Glutamatergic neuron (in vitro differentiated cells): ENCODE measurements around the gene ALPK3. TPM values are rescaled to one million over a fixed set of nuclear protein-coding genes. Genes with fewer than 3 reads are reported as not detected.

Experiments
- DNase-seq: peaks from one replicate; pipeline ENCODE4 v3.0.0; 2022
- H3K27ac Mint-ChIP-seq: one replicate; pipeline ENCODE4 v1.8.0; 2020; ENCODE audit warnings: mild to moderate bottlenecking, mixed read lengths, inconsistent platforms; ENCODE audit not compliant: unreplicated experiment
- H3K27me3 Mint-ChIP-seq: one replicate; pipeline ENCODE4 v1.8.0; 2020; ENCODE audit warnings: mild to moderate bottlenecking, moderate library complexity, mixed read lengths, inconsistent platforms; ENCODE audit not compliant: unreplicated experiment
- H3K36me3 Mint-ChIP-seq: one replicate; pipeline ENCODE4 v1.8.0; 2020; ENCODE audit warnings: mild to moderate bottlenecking, mixed read lengths, inconsistent platforms; ENCODE audit not compliant: unreplicated experiment
- H3K4me1 Mint-ChIP-seq: one replicate; pipeline ENCODE4 v1.8.0; 2020; ENCODE audit warnings: mild to moderate bottlenecking, low read depth, mixed read lengths, inconsistent platforms; ENCODE audit not compliant: unreplicated experiment
- H3K4me3 Mint-ChIP-seq: one replicate; pipeline ENCODE4 v1.8.0; 2020; ENCODE audit warnings: mild to moderate bottlenecking, mixed read lengths, inconsistent platforms; ENCODE audit not compliant: unreplicated experiment
- H3K9me3 Mint-ChIP-seq: one replicate; pipeline ENCODE4 v1.8.0; 2020; ENCODE audit warnings: mild to moderate bottlenecking, moderate library complexity, mixed read lengths, inconsistent platforms; ENCODE audit not compliant: unreplicated experiment
- total RNA-seq: library from RNA; stranded (reverse); fragmentation: NEBNext Ultra II Directional; extraction: Animal tissue kit (Norgen Biotek cat#: 25700); gene quantifications from one replicate; pipeline ENCODE4 v1.2.1, GENCODE V29; 2021; ENCODE audit not compliant: unreplicated experiment
- TF ChIP-seq, protein P1 (sequence below): fragments of 200-600 bp; sonication (generic); IDR thresholded peaks from one replicate; pipeline ENCODE4 v1.5.0; 2021; ENCODE audit not compliant: partially characterized antibody, unreplicated experiment

Gene ALPK3
- total RNA-seq, 1 donor from 2014 or later = 6.8 TPM

- Mint-ChIP-seq H3K27ac (peak overlapping the region; percentile 68), H3K27me3 (peaks cover 7% of the 10 kb centered on the region), H3K4me3 (peak overlapping the region; percentile 20), H3K36me3 (no peaks in the 10 kb centered on the region), H3K4me1 (peaks cover 20% of the 10 kb centered on the region), H3K9me3 (peaks cover 5% of the 10 kb centered on the region)
- TF ChIP-seq, protein P1, sequence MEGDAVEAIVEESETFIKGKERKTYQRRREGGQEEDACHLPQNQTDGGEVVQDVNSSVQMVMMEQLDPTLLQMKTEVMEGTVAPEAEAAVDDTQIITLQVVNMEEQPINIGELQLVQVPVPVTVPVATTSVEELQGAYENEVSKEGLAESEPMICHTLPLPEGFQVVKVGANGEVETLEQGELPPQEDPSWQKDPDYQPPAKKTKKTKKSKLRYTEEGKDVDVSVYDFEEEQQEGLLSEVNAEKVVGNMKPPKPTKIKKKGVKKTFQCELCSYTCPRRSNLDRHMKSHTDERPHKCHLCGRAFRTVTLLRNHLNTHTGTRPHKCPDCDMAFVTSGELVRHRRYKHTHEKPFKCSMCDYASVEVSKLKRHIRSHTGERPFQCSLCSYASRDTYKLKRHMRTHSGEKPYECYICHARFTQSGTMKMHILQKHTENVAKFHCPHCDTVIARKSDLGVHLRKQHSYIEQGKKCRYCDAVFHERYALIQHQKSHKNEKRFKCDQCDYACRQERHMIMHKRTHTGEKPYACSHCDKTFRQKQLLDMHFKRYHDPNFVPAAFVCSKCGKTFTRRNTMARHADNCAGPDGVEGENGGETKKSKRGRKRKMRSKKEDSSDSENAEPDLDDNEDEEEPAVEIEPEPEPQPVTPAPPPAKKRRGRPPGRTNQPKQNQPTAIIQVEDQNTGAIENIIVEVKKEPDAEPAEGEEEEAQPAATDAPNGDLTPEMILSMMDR = no peak
- no peak for DNase-seq
Measured at GRCh38 chr15:84887938-84888337, 70.8 kb downstream of the ALPK3 start.

GRCh38 chr15:84888639-84889038, 71.5 kb downstream of the ALPK3 start:
- peaks cover 7% of the 10 kb centered on the region for H3K27me3 Mint-ChIP-seq
- peaks cover 20% of the 10 kb centered on the region for H3K4me1 Mint-ChIP-seq
- H3K9me3 Mint-ChIP-seq = peaks cover 5% of the 10 kb centered on the region

DNA sequence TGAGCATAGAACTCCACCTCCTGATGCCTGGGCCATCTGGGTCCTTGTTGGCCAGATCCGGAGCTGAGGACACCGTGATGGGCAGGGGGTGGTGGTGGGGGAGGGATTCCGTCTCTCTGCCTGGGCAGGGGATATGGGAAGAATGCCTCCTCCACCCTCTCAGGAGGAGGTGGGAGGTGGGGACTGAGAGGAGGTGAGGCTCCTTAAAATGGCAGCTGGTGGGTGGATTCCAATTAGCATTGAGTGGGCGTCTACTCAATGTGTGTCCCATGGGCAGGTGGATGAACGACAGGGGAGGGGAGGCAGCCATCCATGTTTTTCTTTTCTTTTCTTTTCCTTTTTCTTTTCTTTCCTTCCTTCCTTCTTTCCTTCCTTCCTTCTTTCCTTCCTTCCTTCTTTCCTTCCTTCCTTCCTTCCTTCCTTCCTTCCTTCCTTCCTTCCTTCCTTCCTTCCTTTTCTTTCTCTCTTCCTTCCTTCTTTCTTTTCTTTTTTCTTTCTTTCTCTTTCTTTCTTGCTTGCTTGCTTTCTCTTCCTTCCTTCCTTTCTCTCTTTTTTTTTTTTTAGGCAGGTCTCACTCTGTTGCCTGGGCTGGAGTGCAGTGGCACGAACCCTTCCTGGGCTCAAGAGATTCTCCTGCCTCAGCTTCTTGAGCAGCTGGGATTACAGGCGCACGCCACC, 72.3 kb downstream of the ALPK3 start:
- Mint-ChIP-seq H3K9me3 (peaks cover 5% of the 10 kb centered on the region), H3K27ac (peak overlapping the region; percentile 81), H3K4me3 (peak overlapping the region; percentile 55), H3K27me3 (peaks cover 7% of the 10 kb centered on the region), H3K4me1 (peaks cover 20% of the 10 kb centered on the region), H3K36me3 (no peaks in the 10 kb centered on the region)
- DNase-seq = peak; percentile 32
- TF ChIP-seq, protein P1 = no peak

More at GRCh38 chr15:84888639-84889038, 71.5 kb downstream of the ALPK3 start:
- TF ChIP-seq, protein P1 = no peak
- Mint-ChIP-seq H3K4me3 (no peak overlapping the region), H3K36me3 (no peaks in the 10 kb centered on the region), H3K27ac (peak overlapping the region; percentile 81)
- peak; percentile 64 for DNase-seq

DNA sequence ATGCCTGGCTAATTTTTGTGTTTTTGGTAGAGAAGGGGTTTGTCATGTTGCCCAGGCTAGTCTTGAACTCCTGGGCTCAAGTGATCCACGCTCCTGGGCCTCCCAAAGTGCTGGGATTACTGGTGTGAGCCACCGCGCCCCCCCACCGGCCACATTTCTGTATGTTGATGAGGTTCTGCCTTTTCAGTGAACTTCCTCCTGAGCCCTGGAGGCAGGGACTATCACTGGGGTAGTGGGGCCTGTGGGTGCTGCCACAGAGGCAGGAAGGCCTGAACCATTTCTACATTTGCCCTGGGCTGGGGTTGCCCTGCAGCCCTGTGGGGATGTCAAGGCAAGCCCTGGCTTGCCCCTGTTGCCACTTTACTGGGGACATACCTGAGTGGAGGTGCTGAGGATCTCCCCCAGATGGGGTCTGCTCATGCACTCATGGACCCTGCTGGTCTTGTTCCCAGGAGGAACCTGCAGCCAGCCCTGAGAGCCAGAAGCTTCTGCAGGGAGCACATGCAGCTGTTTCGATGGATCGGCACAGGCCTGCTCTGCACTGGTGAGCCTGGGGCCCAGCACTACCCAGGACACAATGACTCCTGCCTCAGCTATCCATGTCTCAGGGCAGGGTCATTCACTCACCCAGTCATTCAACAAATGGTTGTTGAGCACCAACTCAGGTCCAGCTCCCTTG, 73.0 kb downstream of the ALPK3 start:
- Mint-ChIP-seq H3K9me3 (peaks cover 5% of the 10 kb centered on the region), H3K4me1 (peaks cover 20% of the 10 kb centered on the region), H3K27ac (no peak overlapping the region), H3K36me3 (no peaks in the 10 kb centered on the region), H3K27me3 (peaks cover 7% of the 10 kb centered on the region), H3K4me3 (no peak overlapping the region)
- TF ChIP-seq, protein P1 = no peak
- DNase-seq = no peak

DNA sequence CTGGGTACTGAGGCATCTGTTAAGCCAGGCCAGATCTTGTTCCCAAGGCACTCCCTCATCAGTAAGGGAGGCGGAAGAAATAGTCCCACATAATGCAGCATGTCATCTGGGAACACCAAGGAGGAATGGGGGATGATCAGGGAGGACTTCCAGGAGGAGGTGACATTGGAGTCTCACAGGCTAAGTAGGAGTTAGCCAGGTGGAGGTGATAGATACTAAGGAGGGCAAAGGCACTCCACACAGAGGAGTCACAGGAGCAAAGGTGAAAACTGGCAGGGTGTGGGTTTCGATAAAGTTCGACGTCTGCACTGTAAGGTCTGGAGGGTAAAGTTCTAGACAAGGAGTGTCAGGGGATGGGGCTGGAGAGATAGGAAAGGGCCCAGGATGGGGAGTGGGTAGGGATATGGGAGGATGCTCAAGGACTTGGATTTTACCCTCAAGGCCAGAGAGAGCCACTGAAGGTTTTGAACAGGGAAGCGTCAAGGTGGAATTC, 73.6 kb downstream of the ALPK3 start:
- H3K4me3 Mint-ChIP-seq = no peak overlapping the region
- TF ChIP-seq, protein P1 = no peak
- H3K4me1 Mint-ChIP-seq = peaks cover 19% of the 10 kb centered on the region
- peaks cover 5% of the 10 kb centered on the region for H3K9me3 Mint-ChIP-seq
- no peaks in the 10 kb centered on the region for H3K36me3 Mint-ChIP-seq
- no peak for DNase-seq
- peaks cover 7% of the 10 kb centered on the region for H3K27me3 Mint-ChIP-seq
- peak overlapping the region; percentile 15 for H3K27ac Mint-ChIP-seq
